Subcutaneous adipose tissue (tissue), 4 donors: Measurements from ENCODE around the gene BTG4. TPM values are rescaled to one million over a fixed set of nuclear protein-coding genes. Genes with fewer than 3 reads are reported as not detected.

ENCODE experiments used
- CTCF ChIP-seq: fragments of 450-650 bp; IDR thresholded peaks from one replicate; pipeline ENCODE4 v1.5.1; 2016; ENCODE audit warnings: low read depth, mild to moderate bottlenecking, control low read depth, antibody characterized with exemption, moderate library complexity
- total RNA-seq, 4 donors: library from RNA; depleted of rRNA; stranded (reverse); fragments of >200 nt; gene quantifications; one replicate each; pipeline ENCODE4 v1.1.0, GENCODE V29; 2016

Gene BTG4
- total RNA-seq, 4 donors from 2014 or later, result not detected

GRCh38 chr11:111474432-111474831, 37.8 kb downstream of the BTG4 start:
- no peak for TF ChIP-seq CTCF

GRCh38 chr11:111472228-111472627, 40.0 kb downstream of the BTG4 start:
- TF ChIP-seq CTCF, result no peak

GRCh38 chr11:111469200-111469599, 43.0 kb downstream of the BTG4 start:
- no peak for TF ChIP-seq CTCF

GRCh38 chr11:111466615-111467014, 45.6 kb downstream of the BTG4 start:
- TF ChIP-seq CTCF, result no peak

- TF ChIP-seq CTCF, result no peak
Measured at GRCh38 chr11:111465400-111465799, 46.8 kb downstream of the BTG4 start.

GRCh38 chr11:111463276-111463675, 48.9 kb downstream of the BTG4 start:
- no peak for TF ChIP-seq CTCF

- TF ChIP-seq CTCF, result no peak
Measured at GRCh38 chr11:111462329-111462728, 49.9 kb downstream of the BTG4 start.
